Esophagus squamous epithelium (tissue), 5 donors: ENCODE measurements around the gene EPB41L5. TPM values are rescaled to one million over a fixed set of nuclear protein-coding genes. Genes with fewer than 3 reads are reported as not detected.

Experiments used
- DNase-seq: peaks from one replicate; lab custom pipeline; 2025; lab: John Stamatoyannopoulos, UW
- H3K27ac ChIP-seq, 4 donors: fragments of 200-600 bp; sonication (generic); one replicate each; pipeline ENCODE4 v1.5.1; 2016 to 2019; ENCODE audit warnings: mild to moderate bottlenecking in 1 of 4
- H3K27me3 ChIP-seq, 4 donors: fragments of 200-600 bp; sonication (generic); 1 replicate in 3 of 4; 2 replicates in 1 of 4; pipeline versions ENCODE4 v1.5.1 to v1.6.0; 2017 to 2021; ENCODE audit warnings: antibody characterized with exemption in 1 of 4
- H3K36me3 ChIP-seq, 3 donors: fragments of 200-600 bp; sonication (generic); one replicate each; pipeline ENCODE4 v1.5.1; 2016 to 2019
- H3K4me1 ChIP-seq, 3 donors: fragments of 200-600 bp; sonication (generic); one replicate each; pipeline ENCODE4 v1.5.1; 2017 to 2019
- H3K4me3 ChIP-seq, 4 donors: fragments of 200-600 bp; sonication (generic); 1 replicate in 3 of 4; 2 replicates in 1 of 4; pipeline ENCODE4 v1.5.1; 2016 to 2019; ENCODE audit warnings: mild to moderate bottlenecking in 2 of 4, moderate library complexity in 1 of 4
- H3K9me3 ChIP-seq, 3 donors: fragments of 200-600 bp; sonication (generic); one replicate each; pipeline ENCODE4 v1.5.1; 2016 to 2019
- POLR2A ChIP-seq, 4 donors: fragments of 450-650 bp; IDR thresholded peaks; one replicate each; pipeline ENCODE4 v1.6.1; 2017; ENCODE audit warnings: antibody characterized with exemption in 4 of 4, mild to moderate bottlenecking in 4 of 4, moderate library complexity in 3 of 4
- WGBS, 2 donors: methylation state at CpG; one replicate each; pipeline ENCODE4 v1.1.5; 2018; 5-methylcytosine and 5-hydroxymethylcytosine counted together
- intact Hi-C: fragments of 100-400 bp; cut with DNase I; formaldehyde crosslinking; loops from one replicate; pipeline ENCODE4 v1.15.0; 2022
- total RNA-seq, 4 donors: library from RNA; depleted of rRNA; stranded (reverse); fragments of >200 nt; gene quantifications; one replicate each; pipeline ENCODE4 v1.1.0, GENCODE V29; 2016
- TF ChIP-seq, protein P1 (sequence below), 6 experiments: fragments of 450-650 bp in 4 of 6; fragments of 200-600 bp in 2 of 6; sonication (generic) in 2 of 6; IDR thresholded peaks; one replicate each; pipeline ENCODE4 v1.5.1; 2016 to 2019; ENCODE audit warnings: antibody characterized with exemption in 6 of 6, mild to moderate bottlenecking in 4 of 6, moderate library complexity in 4 of 6
- donor health status: DM: yes; HTN: yes; CAD: no.

EPB41L5 gene
- total RNA-seq, 4 donors from 2014 or later = 12.2 to 26.3 (median 19.4) TPM

DNA sequence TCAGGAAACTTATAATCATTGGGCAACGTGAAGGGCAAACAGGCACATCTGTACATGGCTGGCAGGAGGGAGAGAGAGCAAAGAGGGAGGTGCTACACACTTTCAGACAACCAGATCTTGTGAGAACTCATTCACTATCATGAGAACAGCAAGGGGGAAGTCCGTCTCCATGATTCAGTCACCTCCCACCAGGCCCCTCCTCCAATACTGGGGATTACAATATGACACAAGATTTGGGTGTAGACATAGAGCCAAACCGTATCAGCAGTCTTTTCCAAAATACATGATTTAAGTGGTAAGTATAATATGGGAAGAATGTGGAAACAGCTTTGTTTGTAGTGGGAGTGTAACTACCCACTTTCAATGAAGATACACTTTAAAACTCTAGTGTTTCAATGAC lies 65.0 kb downstream of the EPB41L5 start:
- TF ChIP-seq POLR2A (IDR thresholded peaks at IDR 0.05) = no peak
- TF ChIP-seq, protein P1, sequence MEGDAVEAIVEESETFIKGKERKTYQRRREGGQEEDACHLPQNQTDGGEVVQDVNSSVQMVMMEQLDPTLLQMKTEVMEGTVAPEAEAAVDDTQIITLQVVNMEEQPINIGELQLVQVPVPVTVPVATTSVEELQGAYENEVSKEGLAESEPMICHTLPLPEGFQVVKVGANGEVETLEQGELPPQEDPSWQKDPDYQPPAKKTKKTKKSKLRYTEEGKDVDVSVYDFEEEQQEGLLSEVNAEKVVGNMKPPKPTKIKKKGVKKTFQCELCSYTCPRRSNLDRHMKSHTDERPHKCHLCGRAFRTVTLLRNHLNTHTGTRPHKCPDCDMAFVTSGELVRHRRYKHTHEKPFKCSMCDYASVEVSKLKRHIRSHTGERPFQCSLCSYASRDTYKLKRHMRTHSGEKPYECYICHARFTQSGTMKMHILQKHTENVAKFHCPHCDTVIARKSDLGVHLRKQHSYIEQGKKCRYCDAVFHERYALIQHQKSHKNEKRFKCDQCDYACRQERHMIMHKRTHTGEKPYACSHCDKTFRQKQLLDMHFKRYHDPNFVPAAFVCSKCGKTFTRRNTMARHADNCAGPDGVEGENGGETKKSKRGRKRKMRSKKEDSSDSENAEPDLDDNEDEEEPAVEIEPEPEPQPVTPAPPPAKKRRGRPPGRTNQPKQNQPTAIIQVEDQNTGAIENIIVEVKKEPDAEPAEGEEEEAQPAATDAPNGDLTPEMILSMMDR (IDR thresholded peaks at IDR 0.05) = no peak
- WGBS, 2 donors = 58 to 78% methylated on average over 3 of the region's 3 CpGs
- H3K27ac ChIP-seq = no peak overlapping the region

DNA sequence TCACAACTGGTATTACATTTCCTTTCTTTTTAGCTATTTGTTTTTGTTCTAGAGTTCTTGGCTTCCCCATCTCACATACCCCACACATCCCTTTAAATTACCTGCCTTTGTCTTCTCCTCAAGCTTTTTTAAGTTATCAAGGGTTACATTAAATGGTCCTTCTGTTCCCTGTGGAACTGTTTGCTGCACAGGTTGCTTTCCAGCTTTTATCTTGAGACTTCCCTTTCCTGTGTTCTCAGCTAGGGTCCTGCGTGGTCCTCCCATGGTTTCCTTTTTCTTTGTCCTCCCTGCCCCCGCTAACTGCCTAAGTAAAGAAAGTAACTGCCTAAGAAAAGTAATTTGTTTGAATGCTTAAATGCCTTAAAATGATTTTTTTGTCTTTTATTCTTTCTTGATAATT lies 66.8 kb downstream of the EPB41L5 start:
- H3K4me3 ChIP-seq = no peak overlapping the region
- intact Hi-C loops = no loop called here
- 53 to 79% methylated on average over 2 of the region's 2 CpGs for WGBS, 2 donors
- no peaks in the 10 kb centered on the region for H3K4me1 ChIP-seq
- DNase-seq = no peak
- H3K27ac ChIP-seq = no peak overlapping the region
- H3K36me3 ChIP-seq = peaks cover 0 to 33% (median 0%) of the 10 kb centered on the region in 3 donors
- no peaks in the 10 kb centered on the region for H3K27me3 ChIP-seq
- TF ChIP-seq, protein P1 (IDR thresholded peaks at IDR 0.05) = no peak
- no peak for TF ChIP-seq POLR2A (IDR thresholded peaks at IDR 0.05)
- no peaks in the 10 kb centered on the region for H3K9me3 ChIP-seq

More for the DNA sequence above, 65.0 kb downstream of the EPB41L5 start:
- no peaks in the 10 kb centered on the region for H3K4me1 ChIP-seq
- intact Hi-C loops = no loop called here
- H3K4me3 ChIP-seq = no peak overlapping the region
- H3K27me3 ChIP-seq = no peaks in the 10 kb centered on the region
- H3K9me3 ChIP-seq = no peaks in the 10 kb centered on the region
- peaks cover 0 to 30% (median 0%) of the 10 kb centered on the region in 3 donors for H3K36me3 ChIP-seq
- no peak for DNase-seq

DNA sequence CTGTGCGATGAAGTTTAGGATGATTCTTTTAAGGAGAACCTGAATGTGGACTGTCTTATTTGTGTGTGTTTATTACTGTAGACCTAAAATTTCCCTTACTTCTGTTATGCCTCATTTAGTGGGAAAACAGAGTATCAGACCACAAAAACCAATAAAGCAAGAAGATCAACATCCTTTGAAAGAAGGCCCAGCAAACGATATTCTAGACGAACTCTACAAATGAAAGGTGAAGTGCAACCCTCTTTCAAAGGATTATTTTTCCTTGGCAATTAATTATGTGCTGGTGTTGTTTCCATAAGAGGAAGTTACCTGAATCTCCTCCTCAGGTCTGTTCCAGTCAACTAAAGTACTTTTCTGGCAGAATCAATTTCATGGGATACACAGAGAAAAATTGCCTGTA lies 78.6 kb downstream of the EPB41L5 start:
- no peaks in the 10 kb centered on the region for H3K27me3 ChIP-seq
- intact Hi-C loops = no loop called here
- H3K36me3 ChIP-seq = peaks cover 0 to 49% (median 0%) of the 10 kb centered on the region in 3 donors
- TF ChIP-seq, protein P1 (IDR thresholded peaks at IDR 0.05) = no peak
- no peak for TF ChIP-seq POLR2A (IDR thresholded peaks at IDR 0.05)
- no peak overlapping the region for H3K27ac ChIP-seq
- 72 to 89% methylated on average over 3 of the region's 3 CpGs for WGBS, 2 donors
- H3K4me3 ChIP-seq = no peak overlapping the region
- no peaks in the 10 kb centered on the region for H3K9me3 ChIP-seq
- no peak for DNase-seq
- H3K4me1 ChIP-seq = no peaks in the 10 kb centered on the region

DNA sequence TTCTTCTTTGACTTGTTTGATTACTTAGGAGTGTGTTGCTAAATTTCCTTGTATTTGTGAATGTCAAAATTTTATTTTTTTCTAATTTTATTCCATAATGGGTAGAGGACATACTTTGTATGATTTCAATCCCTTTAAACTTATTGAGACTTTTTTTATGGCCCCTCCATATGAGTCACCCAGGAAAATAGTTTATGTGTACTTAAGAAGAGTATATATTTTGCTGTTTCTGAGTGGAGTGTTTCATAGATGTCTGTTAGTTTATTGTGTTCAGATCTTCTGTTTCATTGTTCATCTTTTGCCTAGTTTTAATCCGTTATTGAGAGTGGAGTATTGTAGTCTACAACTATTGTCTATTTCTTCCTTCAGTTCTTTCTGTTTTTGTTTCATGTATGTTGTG lies 81.9 kb downstream of the EPB41L5 start:
- intact Hi-C loops = no loop called here
- DNase-seq = no peak
- TF ChIP-seq, protein P1 (IDR thresholded peaks at IDR 0.05) = no peak
- no peaks in the 10 kb centered on the region for H3K4me1 ChIP-seq
- no peak overlapping the region for H3K4me3 ChIP-seq
- 81 to 95% methylated on average over 1 of the region's 1 CpG for WGBS, 2 donors
- no peaks in the 10 kb centered on the region for H3K9me3 ChIP-seq
- peaks cover 0 to 38% (median 0%) of the 10 kb centered on the region in 3 donors for H3K36me3 ChIP-seq
- no peaks in the 10 kb centered on the region for H3K27me3 ChIP-seq
- no peak overlapping the region for H3K27ac ChIP-seq

DNA sequence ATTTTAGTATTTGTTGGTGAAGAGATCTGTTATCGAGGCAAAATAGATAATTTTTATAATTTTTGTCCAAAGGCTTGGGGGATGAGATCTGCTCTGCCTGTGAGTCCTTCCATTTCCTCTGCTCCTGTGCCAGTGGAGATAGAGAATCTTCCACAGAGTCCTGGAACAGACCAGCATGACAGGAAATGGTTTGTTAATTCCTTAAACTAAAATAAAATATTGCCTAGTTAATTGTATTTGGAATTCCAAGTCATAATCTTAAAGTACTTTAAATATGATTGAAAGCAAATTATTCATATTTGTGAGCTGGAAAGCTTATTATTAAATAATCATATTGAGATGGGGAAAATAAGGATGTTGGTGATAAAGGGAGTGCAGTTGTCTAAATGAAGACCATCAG lies 87.8 kb downstream of the EPB41L5 start:
- Histone ChIP-seq H3K9me3 (no peaks in the 10 kb centered on the region), H3K27ac (no peak overlapping the region), H3K27me3 (no peaks in the 10 kb centered on the region), H3K36me3 (peaks cover 0 to 48% (median 0%) of the 10 kb centered on the region in 3 donors), H3K4me3 (no peak overlapping the region), H3K4me1 (no peaks in the 10 kb centered on the region)
- intact Hi-C loops = no loop called here
- no peak for DNase-seq
- WGBS, 2 donors = 100% methylated on average over 1 of the region's 1 CpG
- TF ChIP-seq POLR2A (IDR thresholded peaks at IDR 0.05) = no peak
- TF ChIP-seq, protein P1 (IDR thresholded peaks at IDR 0.05) = no peak
